Measurements from ENCODE around the gene TNFRSF13B. TPM values are rescaled to one million over a fixed set of nuclear protein-coding genes. Genes with fewer than 3 reads are reported as not detected.

Gene TNFRSF13B
- total RNA-seq, 1 experiment from 2014 or later, result 0.28 TPM

- H3K18ac ChIP-seq (ENCODE audit: insufficient read length, low read depth, low read length), result no peak overlapping the region
- no peaks in the 10 kb centered on the region for H3K23me2 ChIP-seq (ENCODE audit: insufficient read length, low read depth, low read length, poor library complexity, severe bottlenecking)
- H3K56ac ChIP-seq (ENCODE audit: insufficient read length, low read depth, low read length), result no peak overlapping the region
- H3K9me3 ChIP-seq (ENCODE audit: control insufficient read depth, low read depth, low read length), result no peaks in the 10 kb centered on the region
- no CpG with 5 or more reads among the region's 8 CpGs for WGBS (ENCODE audit: extremely low coverage, insufficient read length, low lambda C conversion rate)
- H3K4me1 Mint-ChIP-seq, result peaks cover 8% of the 10 kb centered on the region in 2 experiments
- no peak overlapping the region for H3T11ph ChIP-seq (ENCODE audit: low read length)
- H3K9ac ChIP-seq (ENCODE audit: extremely low read depth, insufficient read length, low read length), result no peak overlapping the region
- no peak overlapping the region for H2BK120ac ChIP-seq (ENCODE audit: low read depth, low read length, poor library complexity, severe bottlenecking)
- H3K27me3 Mint-ChIP-seq (ENCODE audit: low read depth), result peaks cover 26% of the 10 kb centered on the region
- no peak overlapping the region for H3K4me2 ChIP-seq (ENCODE audit: insufficient read depth, insufficient read length, low read length)
- H3K23ac ChIP-seq (ENCODE audit: insufficient read length, low read depth, low read length), result no peak overlapping the region
- no peak for DNase-seq
- H3K79me2 ChIP-seq (ENCODE audit: insufficient read depth, low read length), result no peaks in the 10 kb centered on the region
- no peaks in the 10 kb centered on the region for H3K27me3 ChIP-seq (ENCODE audit: insufficient read depth, low read length)
- no peak overlapping the region for H2AFZ ChIP-seq (ENCODE audit: low read length)
- H2BK20ac ChIP-seq (ENCODE audit: low read depth, low read length, poor library complexity, severe bottlenecking), result no peak overlapping the region
- H2AK5ac ChIP-seq (ENCODE audit: insufficient read length, low read length), result no peak overlapping the region
- no peak overlapping the region for H2BK12ac ChIP-seq (ENCODE audit: insufficient read length, low read depth, low read length)
- peaks cover 3 to 15% (median 7%) of the 10 kb centered on the region in 3 experiments; a peak in 5 of 7 replicates for H3K36me3 Mint-ChIP-seq (ENCODE audit: insufficient read depth in 1 of 3, low read depth in 3 of 3)
- H4K91ac ChIP-seq (ENCODE audit: insufficient read length, low read depth, low read length), result no peak overlapping the region
- no peak overlapping the region for H4K5ac ChIP-seq (ENCODE audit: insufficient read length, low read depth, low read length)
- TF ChIP-seq CTCF (conservative IDR thresholded peaks at IDR 0.05), result no peak
- H3K14ac ChIP-seq (ENCODE audit: insufficient read depth, low read length), result no peak overlapping the region
- no peak overlapping the region for H3K4ac ChIP-seq (ENCODE audit: low read depth, low read length)
- no peaks in the 10 kb centered on the region for H4K20me1 ChIP-seq (ENCODE audit: control insufficient read depth, insufficient read depth, insufficient read length)
- H3K27ac ChIP-seq (ENCODE audit: insufficient read length, low read depth, low read length), result no peak overlapping the region
- peaks cover 9 to 15% of the 10 kb centered on the region in 2 experiments for H3K9me3 Mint-ChIP-seq
- H3K27ac Mint-ChIP-seq, result no peak overlapping the region
- no peak overlapping the region for H2BK15ac ChIP-seq (ENCODE audit: low read depth, low read length)
- no peak overlapping the region for H3K4me3 Mint-ChIP-seq
- no peak overlapping the region for H2BK5ac ChIP-seq (ENCODE audit: insufficient read length, low read length)
- H3K79me1 ChIP-seq (ENCODE audit: insufficient read depth, low read depth, low read length, poor library complexity, severe bottlenecking), result no peaks in the 10 kb centered on the region
- no peaks in the 10 kb centered on the region for H3K4me1 ChIP-seq (ENCODE audit: insufficient read depth, low read length)
- H4K8ac ChIP-seq (replicated peaks; ENCODE audit: insufficient read length, low read depth, low read length), result no peak overlapping the region
Observed at GRCh38 chr17:16952401-16952800, 19.5 kb downstream of the TNFRSF13B start.

All from H9 (cell line).